Stomach (tissue), 4 donors: ENCODE data around the gene EIPR1.

Experiments used
- CTCF ChIP-seq, 7 experiments: fragments of 450-650 bp in 4 of 7; fragments of 200-600 bp in 3 of 7; sonication (generic) in 3 of 7; IDR thresholded peaks; one replicate each; pipeline ENCODE4 v1.5.1; 2016 to 2019; ENCODE audit warnings: antibody characterized with exemption in 7 of 7, control low read depth in 2 of 7, mild to moderate bottlenecking in 1 of 7
- POLR2A ChIP-seq, 4 donors: fragments of 450-650 bp; IDR thresholded peaks; one replicate each; pipeline ENCODE4 v1.6.1; 2016; ENCODE audit warnings: antibody characterized with exemption in 4 of 4, control low read depth in 2 of 4, mild to moderate bottlenecking in 1 of 4, moderate library complexity in 1 of 4
- POLR2AphosphoS5 ChIP-seq, 3 donors: sonication (generic); formaldehyde crosslinking; IDR thresholded peaks; one replicate each; pipeline ENCODE4 v1.6.1; 2016; ENCODE audit warnings: antibody characterized with exemption in 3 of 3

- no peak for TF ChIP-seq CTCF (IDR thresholded peaks at IDR 0.05)
- no peak for TF ChIP-seq POLR2A (IDR thresholded peaks at IDR 0.05)
- TF ChIP-seq POLR2AphosphoS5 (IDR thresholded peaks at IDR 0.05): no peak
Observed at GRCh38 chr2:3280683-3281520, 96.7 kb downstream of the EIPR1 start.
